Gastroesophageal sphincter (tissue), 3 donors: ENCODE data around the gene SLC9A3.
"Not testable (repeated sequence)": the region's sequence is repeated elsewhere in the genome, so short reads cannot be mapped to it uniquely, and the experiment has no call there.

Experiments used
- CTCF ChIP-seq, 4 experiments: fragments of 200-600 bp in 2 of 4; fragments of 450-650 bp in 2 of 4; sonication (generic) in 1 of 4; IDR thresholded peaks; one replicate each; pipeline ENCODE4 v1.5.1; 2017 to 2019; ENCODE audit warnings: antibody characterized with exemption in 4 of 4, mild to moderate bottlenecking in 2 of 4, moderate library complexity in 2 of 4
- POLR2AphosphoS5 ChIP-seq: sonication (generic); formaldehyde crosslinking; IDR thresholded peaks from one replicate; pipeline ENCODE4 v1.6.1; 2017; ENCODE audit warnings: antibody characterized with exemption

DNA sequence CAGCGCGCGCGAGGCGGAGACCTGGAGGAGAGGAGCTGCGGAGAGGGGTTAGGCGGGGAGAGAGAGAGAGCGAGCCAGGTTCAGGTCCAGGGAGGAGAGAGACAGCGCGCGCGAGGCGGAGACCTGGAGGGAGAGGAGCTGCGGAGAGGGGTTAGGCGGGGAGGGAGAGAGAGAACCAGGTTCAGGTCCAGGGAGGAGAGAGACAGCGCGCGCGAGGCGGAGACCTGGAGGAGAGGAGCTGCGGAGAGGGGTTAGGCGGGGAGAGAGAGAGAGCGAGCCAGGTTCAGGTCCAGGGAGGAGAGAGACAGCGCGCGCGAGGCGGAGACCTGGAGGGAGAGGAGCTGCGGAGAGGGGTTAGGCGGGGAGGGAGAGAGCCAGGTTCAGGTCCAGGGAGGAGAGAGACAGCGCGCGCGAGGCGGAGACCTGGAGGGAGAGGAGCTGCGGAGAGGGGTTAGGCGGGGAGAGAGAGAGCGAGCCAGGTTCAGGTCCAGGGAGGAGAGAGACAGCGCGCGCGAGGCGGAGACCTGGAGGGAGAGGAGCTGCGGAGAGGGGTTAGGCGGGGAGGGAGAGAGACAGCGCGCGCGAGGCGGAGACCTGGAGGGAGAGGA lies 49.9 kb downstream of the SLC9A3 start:
- TF ChIP-seq CTCF (IDR thresholded peaks at IDR 0.05); POLR2AphosphoS5: not testable (repeated sequence)
